Bronchial epithelial cell (primary cell): ENCODE results near the gene ATF3. TPM values are rescaled to one million over a fixed set of nuclear protein-coding genes. Genes with fewer than 3 reads are reported as not detected.

Source experiments
- DNase-seq: peaks from one replicate; pipeline ENCODE4 v3.0.0-alpha.2; 2010; ENCODE audit warnings: low read depth
- FAIRE-seq: peaks from 2 replicates; lab custom pipeline; 2011; peaks lifted over from hg19 to GRCh38; lab: Jason Lieb, UNC
- H3K27me3 ChIP-seq: 2 replicates; pipeline ENCODE4 v1.5.1; 2011; ENCODE audit warnings: low read length; ENCODE audit not compliant: control insufficient read depth, insufficient read depth
- H3K36me3 ChIP-seq: 2 replicates; pipeline ENCODE4 v1.5.1; 2011; ENCODE audit warnings: low read length; ENCODE audit not compliant: control insufficient read depth, insufficient read depth
- H3K4me3 ChIP-seq: 2 replicates; pipeline ENCODE4 v1.5.1; 2011; ENCODE audit warnings: mild to moderate bottlenecking, low read depth, low read length, control low read depth
- total RNA-seq: library from RNA; depleted of rRNA; stranded (reverse); fragments of >200 nt; gene quantifications from 2 replicates; pipeline ENCODE4 v1.2.1, GENCODE V29; 2014
- TF ChIP-seq, protein P1 (sequence below): IDR thresholded peaks from 2 replicates; pipeline ENCODE4 v1.5.1; 2011; ENCODE audit warnings: mild to moderate bottlenecking, moderate library complexity, low read length, control low read depth, inconsistent platforms; ENCODE audit not compliant: insufficient read depth, severe bottlenecking

Gene ATF3
- total RNA-seq, 1 donor from 2014 or later = 19.2 TPM

DNA sequence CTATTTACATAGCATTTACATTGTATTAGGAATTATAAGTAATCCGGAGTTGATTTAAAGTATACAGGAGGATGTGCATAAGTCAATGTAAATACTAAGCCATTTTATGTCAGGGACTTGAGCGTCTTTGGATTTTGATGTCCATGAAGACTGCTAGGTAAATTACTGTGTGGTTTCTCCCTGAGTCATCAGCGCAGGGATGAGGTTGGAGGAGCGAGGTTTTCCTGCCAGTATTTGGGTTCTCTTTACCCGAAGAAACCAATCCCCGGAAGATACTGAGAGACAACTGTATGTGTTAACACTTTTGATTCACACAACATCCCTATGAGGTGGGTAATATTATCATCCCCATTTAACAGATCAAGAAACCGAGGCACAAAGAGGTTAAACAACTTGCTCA is 61.7 kb downstream of the ATF3 start:
- TF ChIP-seq, protein P1, sequence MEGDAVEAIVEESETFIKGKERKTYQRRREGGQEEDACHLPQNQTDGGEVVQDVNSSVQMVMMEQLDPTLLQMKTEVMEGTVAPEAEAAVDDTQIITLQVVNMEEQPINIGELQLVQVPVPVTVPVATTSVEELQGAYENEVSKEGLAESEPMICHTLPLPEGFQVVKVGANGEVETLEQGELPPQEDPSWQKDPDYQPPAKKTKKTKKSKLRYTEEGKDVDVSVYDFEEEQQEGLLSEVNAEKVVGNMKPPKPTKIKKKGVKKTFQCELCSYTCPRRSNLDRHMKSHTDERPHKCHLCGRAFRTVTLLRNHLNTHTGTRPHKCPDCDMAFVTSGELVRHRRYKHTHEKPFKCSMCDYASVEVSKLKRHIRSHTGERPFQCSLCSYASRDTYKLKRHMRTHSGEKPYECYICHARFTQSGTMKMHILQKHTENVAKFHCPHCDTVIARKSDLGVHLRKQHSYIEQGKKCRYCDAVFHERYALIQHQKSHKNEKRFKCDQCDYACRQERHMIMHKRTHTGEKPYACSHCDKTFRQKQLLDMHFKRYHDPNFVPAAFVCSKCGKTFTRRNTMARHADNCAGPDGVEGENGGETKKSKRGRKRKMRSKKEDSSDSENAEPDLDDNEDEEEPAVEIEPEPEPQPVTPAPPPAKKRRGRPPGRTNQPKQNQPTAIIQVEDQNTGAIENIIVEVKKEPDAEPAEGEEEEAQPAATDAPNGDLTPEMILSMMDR = no peak
- Histone ChIP-seq H3K4me3 (no peak overlapping the region), H3K36me3 (no peaks in the 10 kb centered on the region), H3K27me3 (no peaks in the 10 kb centered on the region)
- no peak for FAIRE-seq
- DNase-seq = no peak

Other genes with a start within 250 kb of the ATF3 start
- 15.0 and 16.0 TPM in 2 replicates for gene PACC1, start 193.9 kb upstream of the ATF3 start, total RNA-seq
- gene NENF, start 175.8 kb upstream of the ATF3 start, total RNA-seq = 50.5 and 58.9 TPM in 2 replicates
- gene BATF3, start 91.1 kb downstream of the ATF3 start, total RNA-seq = 0.26 TPM in 1 of 2 replicates, not detected in the other
- 11.3 TPM in 2 replicates for gene NSL1, start 183.0 kb downstream of the ATF3 start, total RNA-seq
- gene TATDN3, start 183.1 kb downstream of the ATF3 start, total RNA-seq = 12.1 and 21.8 TPM in 2 replicates
- gene SPATA45, start 238.9 kb downstream of the ATF3 start, total RNA-seq = not detected in 2 replicates
- gene FLVCR1, start 249.5 kb downstream of the ATF3 start, total RNA-seq = 4.5 and 6.8 TPM in 2 replicates